Activated effector memory CD4-positive, alpha-beta T cell treated with anti-CD3 and anti-CD28 coated beads, Interleukin-2, amount 50 U/mL, for 16 hours (primary cell): Measurements from ENCODE around the gene TIAM1.

Experiments used
- DNase-seq: peaks from one replicate; pipeline ENCODE4 v3.0.0-alpha.2; 2020

TIAM1 gene

GRCh38 chr21:31351960-31352359 is 7.9 kb upstream of the TIAM1 start:
- DNase-seq = no peak

- DNase-seq = no peak
These were observed 7.4 kb upstream of the TIAM1 start for GRCh38 chr21:31351438-31351837.

- DNase-seq = no peak
These were observed 5.1 kb upstream of the TIAM1 start for GRCh38 chr21:31349208-31349607.

GRCh38 chr21:31348188-31348587 is 4.1 kb upstream of the TIAM1 start:
- no peak for DNase-seq

GRCh38 chr21:31347435-31348032 is 3.5 kb upstream of the TIAM1 start:
- no peak for DNase-seq

- DNase-seq = no peak
These were observed 2.3 kb upstream of the TIAM1 start for GRCh38 chr21:31346256-31346821.

- DNase-seq = no peak
These were observed 1.1 kb upstream of the TIAM1 start for GRCh38 chr21:31345136-31345535.

- no peak for DNase-seq
These were observed 991 bp downstream of the TIAM1 start for GRCh38 chr21:31343030-31343510.

GRCh38 chr21:31342348-31342747 is 1.7 kb downstream of the TIAM1 start:
- no peak for DNase-seq

- no peak for DNase-seq
These were observed 3.0 kb downstream of the TIAM1 start for GRCh38 chr21:31340942-31341487.

GRCh38 chr21:31340514-31340913 is 3.5 kb downstream of the TIAM1 start:
- no peak for DNase-seq

- DNase-seq = no peak
These were observed 4.3 kb downstream of the TIAM1 start for GRCh38 chr21:31339721-31340120.

GRCh38 chr21:31338908-31339368 is 5.1 kb downstream of the TIAM1 start:
- DNase-seq = no peak

- DNase-seq = no peak
These were observed 5.8 kb downstream of the TIAM1 start for GRCh38 chr21:31337996-31338907.

- DNase-seq = no peak
These were observed 7.0 kb downstream of the TIAM1 start for GRCh38 chr21:31337086-31337485.

- DNase-seq = no peak
These were observed 7.4 kb downstream of the TIAM1 start for GRCh38 chr21:31336739-31337040.

- no peak for DNase-seq
These were observed 7.9 kb downstream of the TIAM1 start for GRCh38 chr21:31335957-31336738.

- no peak for DNase-seq
These were observed 9.4 kb downstream of the TIAM1 start for GRCh38 chr21:31334648-31335121.

GRCh38 chr21:31332525-31332924 is 11.5 kb downstream of the TIAM1 start:
- DNase-seq = no peak

- no peak for DNase-seq
These were observed 12.8 kb downstream of the TIAM1 start for GRCh38 chr21:31331231-31331630.

- no peak for DNase-seq
These were observed 13.9 kb downstream of the TIAM1 start for GRCh38 chr21:31330144-31330483.

GRCh38 chr21:31329456-31330143 is 14.5 kb downstream of the TIAM1 start:
- no peak for DNase-seq
